Tracheal epithelial cell (primary cell): ENCODE measurements around the gene PLS1. TPM values are rescaled to one million over a fixed set of nuclear protein-coding genes. Genes with fewer than 3 reads are reported as not detected.

Source experiments
- total RNA-seq: library from RNA; depleted of rRNA; stranded (reverse); fragments of >200 nt; gene quantifications from 2 replicates; pipeline ENCODE4 v1.2.1, GENCODE V29; 2014

PLS1 gene
- 22.4 and 23.9 TPM in 2 replicates for total RNA-seq

GRCh38 chr3:142595951-142596725, at the start of gene PLS1:
PLS1 (plus strand) TSS chr3:142596393; CDS start chr3:142664238, 67,845 bp downstream.

DNA sequence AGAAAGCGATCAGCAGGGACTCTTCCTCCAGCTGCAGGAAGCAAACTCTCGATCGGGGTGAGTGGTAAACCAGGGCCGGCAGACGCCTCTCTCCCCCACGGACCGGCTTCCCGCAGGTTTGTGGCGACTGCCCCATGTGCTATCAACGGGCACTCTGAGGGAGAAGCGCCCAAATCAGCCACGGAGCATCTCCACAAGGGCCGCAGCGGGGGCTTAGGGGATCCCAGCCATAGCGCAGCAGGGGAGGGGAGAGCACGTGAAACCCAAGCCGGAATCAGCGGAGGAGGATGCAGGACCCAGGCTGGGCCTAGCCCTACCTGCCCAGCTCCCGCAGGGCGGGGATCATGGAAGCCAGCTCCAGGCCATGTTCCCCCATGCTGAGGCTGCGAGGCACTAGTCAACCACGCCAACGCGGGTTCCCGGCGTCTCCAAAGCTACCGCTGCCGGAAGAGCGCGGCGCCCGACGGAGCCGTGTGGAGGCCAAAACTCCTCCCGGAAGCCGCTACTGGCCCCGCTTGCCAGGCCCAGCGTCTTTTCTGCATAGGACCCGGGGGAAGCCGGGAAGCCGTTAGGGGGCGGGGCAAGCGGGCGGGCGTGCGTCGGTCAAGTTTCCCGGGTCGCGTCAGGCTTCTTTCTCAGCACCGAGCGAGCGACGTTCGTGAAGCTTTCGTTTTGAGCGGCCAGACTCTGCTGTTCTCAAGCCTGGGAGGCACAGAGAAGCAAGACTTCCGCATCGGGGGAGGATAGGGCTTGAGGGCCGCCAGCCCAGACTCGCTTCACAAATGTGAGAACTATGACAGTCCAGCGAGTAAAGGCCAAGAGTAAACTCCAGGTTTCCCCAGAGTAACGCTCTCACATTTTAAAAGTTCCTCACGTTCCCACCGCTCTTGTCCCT, 17.6 kb upstream of the PLS1 start, which contains the start of gene ATR:
Gene ATR, minus strand, starts transcription at position 405 of the 895 bp plus-strand sequence. Its CDS starts 29 bp downstream, at position 376.

DNA sequence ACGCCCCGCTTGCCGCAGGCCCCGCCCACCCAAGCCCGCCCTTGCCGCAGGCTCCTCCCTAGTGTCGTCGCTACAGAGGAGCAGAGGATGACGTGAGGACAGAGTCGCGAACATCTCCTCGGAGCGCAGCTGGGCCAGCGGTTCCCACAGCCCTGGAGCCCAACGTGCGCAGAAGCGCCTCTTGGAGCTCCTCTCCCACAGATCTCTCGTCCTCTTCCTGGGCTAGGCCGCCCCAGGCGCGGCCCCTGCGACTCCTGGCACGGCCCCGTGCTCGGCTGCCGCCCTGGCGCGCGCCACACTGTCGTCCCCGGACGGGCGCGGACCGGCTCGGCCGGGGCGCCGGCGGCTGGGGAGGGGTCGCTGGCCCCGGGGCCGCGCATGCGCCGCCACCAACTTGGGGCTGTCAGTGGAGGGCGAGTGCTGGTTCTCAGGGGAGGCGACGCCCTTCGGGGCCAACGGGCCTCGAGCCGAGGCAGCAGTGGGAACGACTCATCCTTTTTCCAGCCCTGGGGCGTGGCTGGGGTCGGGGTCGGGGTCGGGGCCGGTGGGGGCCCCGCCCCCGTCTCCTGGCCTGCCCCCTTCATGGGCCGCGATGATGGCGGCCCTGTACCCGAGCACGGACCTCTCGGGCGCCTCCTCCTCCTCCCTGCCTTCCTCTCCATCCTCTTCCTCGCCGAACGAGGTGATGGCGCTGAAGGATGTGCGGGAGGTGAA, 127.9 kb downstream of the PLS1 start, which contains the start of gene TRPC1:
Gene TRPC1, plus strand, starts transcription at position 67 of the 714 bp plus-strand sequence. Its CDS starts 526 bp downstream, at position 593.

Other genes starting within 250 kb of the PLS1 start
- 18.6 and 18.8 TPM in 2 replicates for gene XRN1, start 148.4 kb upstream of the PLS1 start, total RNA-seq
- 22.4 and 25.2 TPM in 2 replicates for gene ATR, start 17.7 kb upstream of the PLS1 start, total RNA-seq
- 7.2 and 13.7 TPM in 2 replicates for gene TRPC1, start 127.6 kb downstream of the PLS1 start, total RNA-seq